ENCODE measurements around the gene MAP3K8.

GRCh38 chr10:30509508-30509907 is 75.5 kb downstream of the MAP3K8 start:
- no peak for TF ChIP-seq GATA2 (IDR thresholded peaks at IDR 0.05; ENCODE audit: low read depth, low read length)
- no peak for TF ChIP-seq GATA3 (IDR thresholded peaks at IDR 0.05; ENCODE audit: low read depth, low read length)

Data from SH-SY5Y (cell line).